HG02678 (cell line): ENCODE results near the gene CPLX1.

Source experiments
- ATAC-seq: cut with Tn5 transposase; IDR thresholded peaks from one replicate; pipeline ENCODE4 v1.9.1; 2021; ENCODE audit warnings: mild to moderate bottlenecking, moderate library complexity; ENCODE audit not compliant: unreplicated experiment

CPLX1 gene

DNA sequence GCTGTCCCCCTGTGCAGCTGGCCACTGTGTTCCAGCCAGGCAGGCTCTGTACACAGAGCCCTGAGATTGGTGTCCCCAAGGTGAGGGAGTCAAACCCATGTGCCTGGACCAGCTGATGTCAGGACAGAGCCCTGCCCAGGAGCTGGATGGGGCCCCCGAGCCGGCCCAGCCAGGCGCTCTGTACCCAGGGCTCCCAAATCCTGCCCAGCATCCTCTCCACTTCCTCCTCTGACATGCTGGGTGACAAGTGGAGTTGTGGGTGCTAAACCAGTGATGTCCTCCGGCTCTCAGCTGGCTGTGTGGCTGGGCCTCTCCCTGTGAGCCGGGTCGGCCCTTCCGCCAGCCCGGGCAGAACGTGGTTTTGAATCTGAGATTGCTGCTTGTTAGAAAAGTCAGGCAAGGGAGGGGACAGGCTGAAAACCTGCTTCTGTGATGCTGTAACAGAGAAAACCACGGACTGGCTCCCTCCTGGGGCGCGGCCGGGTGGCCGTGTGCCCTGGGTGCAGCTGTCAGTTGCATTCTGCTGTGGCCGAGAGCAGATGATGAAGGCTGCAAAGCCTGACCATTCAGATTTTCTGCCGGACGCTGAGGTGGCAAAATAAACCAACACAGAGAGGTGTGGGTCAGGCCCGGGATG lies 7.9 kb upstream of the CPLX1 start:
- ATAC-seq = no peak

GRCh38 chr4:833156-833555 lies 7.2 kb upstream of the CPLX1 start:
- ATAC-seq = no peak

GRCh38 chr4:832536-832935 lies 6.6 kb upstream of the CPLX1 start:
- ATAC-seq = no peak

- no peak for ATAC-seq
Observed at GRCh38 chr4:832108-832507, 6.2 kb upstream of the CPLX1 start.

DNA sequence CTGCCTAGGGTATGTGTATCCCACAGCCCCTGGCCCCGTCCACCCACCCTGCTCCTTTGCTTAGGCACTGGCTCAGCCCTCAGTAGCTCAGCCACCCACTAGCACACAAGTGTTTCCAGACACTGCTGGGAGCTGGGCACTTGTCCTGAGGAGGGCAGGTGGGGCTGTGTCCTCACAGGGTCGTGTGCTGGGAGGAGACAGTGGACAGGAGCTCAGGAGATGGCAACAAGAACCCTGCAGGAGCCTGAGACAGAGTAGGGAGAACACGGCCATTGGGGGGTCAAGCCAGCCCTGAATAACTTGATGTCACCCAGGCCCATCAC lies 5.5 kb upstream of the CPLX1 start:
- no peak for ATAC-seq

DNA sequence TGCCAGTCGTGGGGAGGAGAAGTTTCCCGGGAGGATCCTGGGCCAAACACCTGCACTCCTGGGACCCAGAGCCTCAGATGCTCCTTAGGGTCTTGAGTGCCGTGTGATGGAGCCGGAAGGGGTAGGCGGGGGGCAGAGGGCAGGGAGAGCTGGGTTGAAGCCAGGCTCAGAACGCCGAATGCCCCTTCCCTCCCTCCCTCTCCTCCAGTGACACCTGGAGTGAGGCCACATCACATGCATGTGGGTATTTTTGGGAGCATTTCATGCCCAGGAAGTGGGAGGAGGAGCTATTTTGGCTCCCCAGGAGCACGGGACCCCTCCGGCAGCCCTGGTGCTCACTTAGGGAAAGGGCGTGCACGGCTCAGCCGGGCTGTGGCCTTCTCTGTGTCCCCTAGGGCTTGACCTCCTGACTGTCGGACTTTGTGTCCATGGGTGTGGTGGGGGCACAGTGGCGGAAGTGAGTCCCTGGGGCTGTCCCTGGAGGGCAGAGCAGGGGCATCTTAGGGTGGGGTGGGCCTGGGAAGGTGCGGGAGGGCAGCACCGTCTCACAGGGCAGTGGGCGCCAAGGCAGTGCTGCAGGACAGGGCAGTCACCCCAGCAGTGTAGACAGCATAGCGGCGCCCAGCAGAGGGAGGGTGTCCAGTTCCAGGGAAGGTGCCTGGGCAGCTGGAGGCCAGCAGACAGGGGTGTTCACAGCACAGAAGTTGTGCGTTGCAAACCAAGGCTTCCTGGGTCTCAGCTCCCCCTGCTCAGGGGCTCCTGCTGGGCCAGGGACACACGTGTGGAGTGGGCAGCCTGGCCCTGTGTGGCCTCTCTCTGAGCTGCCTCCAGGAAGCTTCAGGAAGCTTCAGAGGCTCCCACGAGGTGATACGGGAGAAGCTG lies 4.9 kb upstream of the CPLX1 start:
- no peak for ATAC-seq

DNA sequence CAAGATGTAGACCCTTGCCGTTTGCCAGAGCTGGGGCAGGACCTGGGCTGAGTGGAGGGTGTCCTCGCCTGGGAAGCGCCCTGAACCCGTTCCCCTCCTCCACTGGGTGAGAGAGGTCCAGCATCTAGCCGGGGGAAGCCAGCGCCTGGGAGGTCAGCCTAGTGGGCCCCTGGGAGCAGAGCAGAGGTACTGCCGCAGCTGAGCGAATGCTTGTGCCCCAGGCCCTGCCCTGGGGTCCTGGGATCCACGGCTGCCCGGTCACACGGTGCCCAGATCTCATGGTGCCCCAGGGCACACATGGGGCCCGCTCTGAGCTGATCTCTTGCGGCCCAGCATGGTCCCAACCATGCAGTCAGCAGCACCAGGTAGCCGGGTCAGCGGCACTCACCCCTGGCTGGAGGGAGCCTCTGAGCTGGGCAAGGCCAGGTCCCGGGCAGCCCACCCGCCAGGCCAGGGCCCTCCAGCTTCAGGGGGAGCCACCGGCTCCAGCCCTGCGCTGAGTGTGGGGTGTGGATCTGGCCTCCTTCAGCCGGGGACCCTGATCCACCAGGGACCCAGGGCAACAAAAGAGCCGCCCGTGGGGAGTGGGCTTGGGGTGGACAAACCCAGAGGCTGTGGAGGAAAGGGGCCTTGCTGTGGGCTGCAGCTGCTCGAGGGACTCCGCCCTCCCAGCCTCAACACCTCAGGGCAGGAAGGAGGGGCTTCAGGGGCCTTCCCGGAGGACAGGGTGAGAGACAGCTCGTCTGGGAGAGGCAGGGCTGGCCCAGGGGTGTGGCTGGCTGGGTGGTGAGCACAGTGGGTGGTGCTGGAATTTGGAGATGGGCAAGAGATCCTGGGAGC lies 4.1 kb upstream of the CPLX1 start:
- ATAC-seq = no peak

DNA sequence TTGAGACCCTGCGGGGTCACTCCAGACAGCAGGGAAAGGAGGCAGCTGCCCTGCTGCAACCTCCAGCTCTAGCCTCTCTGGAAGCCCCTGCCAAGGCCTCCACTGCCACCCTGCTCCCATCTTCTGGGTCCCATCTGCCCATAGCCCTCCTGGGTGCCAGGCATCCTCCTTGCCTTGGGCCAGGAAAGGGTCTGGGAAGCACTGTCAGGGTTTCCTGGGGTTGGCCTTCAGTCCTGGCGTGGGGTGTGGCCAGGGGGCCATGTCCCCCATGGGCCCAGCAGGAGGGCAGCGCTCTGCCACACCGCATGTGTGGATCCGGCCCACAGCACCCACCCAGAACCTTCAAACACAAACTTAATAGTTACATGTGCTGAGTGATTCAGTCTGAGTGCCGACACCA lies 3.4 kb upstream of the CPLX1 start:
- no peak for ATAC-seq

- ATAC-seq = no peak
Observed at GRCh38 chr4:828641-829271, 2.8 kb upstream of the CPLX1 start.

GRCh38 chr4:827209-828081 lies 1.5 kb upstream of the CPLX1 start:
- ATAC-seq = no peak

GRCh38 chr4:826508-827208 lies 729 bp upstream of the CPLX1 start:
- ATAC-seq = no peak

- ATAC-seq = no peak
Observed at GRCh38 chr4:825063-825970, 612 bp downstream of the CPLX1 start.

DNA sequence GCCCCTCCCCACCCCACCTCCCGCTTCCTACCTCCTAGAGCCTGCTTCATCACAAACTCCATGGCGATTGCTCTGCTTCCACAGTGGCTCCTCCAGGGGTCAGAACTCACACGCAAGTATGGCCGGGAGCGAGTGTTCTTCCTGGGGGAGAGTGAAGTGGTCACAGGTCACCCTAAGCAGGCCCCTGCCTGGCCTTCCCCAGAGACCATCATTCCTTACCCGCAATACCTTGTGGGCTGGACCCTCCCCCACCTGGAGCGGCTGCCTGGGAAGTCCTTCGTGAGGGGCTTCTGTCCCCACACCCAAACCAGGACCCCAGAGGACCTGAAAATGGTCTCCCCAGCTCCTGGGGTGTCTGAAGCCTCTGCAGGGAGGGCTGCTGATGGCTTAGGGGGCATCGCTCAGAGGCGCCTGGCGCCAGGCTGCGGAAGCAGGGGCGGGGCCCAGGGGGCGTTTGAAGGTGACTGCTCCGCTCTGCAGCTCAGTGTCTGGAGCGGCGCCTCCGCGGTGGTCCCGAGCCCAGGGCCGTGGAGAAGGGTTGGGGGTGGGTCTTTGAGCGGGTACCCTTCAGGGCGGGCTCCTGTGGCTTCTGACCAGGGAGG lies 1.4 kb downstream of the CPLX1 start:
- ATAC-seq = no peak

GRCh38 chr4:823761-824460 lies 2.0 kb downstream of the CPLX1 start:
- ATAC-seq = no peak

DNA sequence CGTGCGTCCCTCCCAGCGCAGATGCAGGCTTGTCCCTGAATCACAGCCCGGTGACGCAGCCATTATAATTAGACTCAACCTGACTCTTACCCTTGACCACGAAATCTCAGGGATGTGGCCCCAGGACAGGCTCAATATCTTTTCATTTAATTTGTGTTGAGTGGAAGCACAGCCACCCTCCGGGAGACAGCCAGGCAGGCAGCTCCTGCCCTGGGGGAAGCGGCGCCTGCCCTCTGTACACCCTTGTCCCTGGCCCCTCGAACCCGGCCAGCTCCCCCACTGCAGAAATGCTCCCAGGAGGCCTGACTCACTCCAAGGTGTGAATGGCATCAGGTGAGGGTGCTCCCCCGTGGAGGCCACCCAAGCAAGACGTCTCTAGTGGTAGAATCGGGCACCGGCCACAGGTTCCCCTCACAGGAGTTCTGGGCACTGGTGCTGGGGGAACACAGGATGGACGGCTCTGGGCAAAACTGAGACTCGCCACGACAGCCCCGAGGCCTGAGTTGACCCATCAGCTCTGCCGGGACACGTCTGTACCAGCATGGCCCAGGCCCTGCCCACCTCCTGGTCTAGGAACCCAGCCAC lies 2.7 kb downstream of the CPLX1 start:
- no peak for ATAC-seq

GRCh38 chr4:822361-823175 lies 3.4 kb downstream of the CPLX1 start:
- ATAC-seq = no peak
